ENCODE data around the gene TAPBP.
"Not testable (repeated sequence)": the region's sequence is repeated elsewhere in the genome, so short reads cannot be mapped to it uniquely, and the experiment has no call there.

TAPBP gene

GRCh38 chr6:33295621-33296369, 18.1 kb downstream of the TAPBP start:
- FAIRE-seq, result no peak

- FAIRE-seq, result no peak
Measured at GRCh38 chr6:33294086-33294823, 19.6 kb downstream of the TAPBP start.

GRCh38 chr6:33292996-33293682, 20.7 kb downstream of the TAPBP start:
- FAIRE-seq, result no peak

- FAIRE-seq, result no peak
Measured at GRCh38 chr6:33290459-33290858, 23.4 kb downstream of the TAPBP start.

- no peak for FAIRE-seq
Measured at GRCh38 chr6:33289784-33290315, 24.0 kb downstream of the TAPBP start.

- FAIRE-seq, result no peak
Measured at GRCh38 chr6:33288921-33289783, 24.7 kb downstream of the TAPBP start, which contains the start of the genes PFDN6 and WDR46. Gene PFDN6 (plus strand): TSS chr6:33289601. CDS start chr6:33289857, 256 bp downstream. Gene WDR46 (minus strand): TSS chr6:33289239. CDS start chr6:33289170, 69 bp downstream.

- FAIRE-seq, result no peak
Measured at GRCh38 chr6:33288141-33288920, 25.5 kb downstream of the TAPBP start.

- FAIRE-seq, result no peak
Measured at GRCh38 chr6:33286946-33287914, 26.6 kb downstream of the TAPBP start.

GRCh38 chr6:33285214-33285613, 28.7 kb downstream of the TAPBP start:
- not testable (repeated sequence) for FAIRE-seq

- no peak for FAIRE-seq
Measured at GRCh38 chr6:33280539-33280938, 33.3 kb downstream of the TAPBP start.

GRCh38 chr6:33279971-33280511, 33.8 kb downstream of the TAPBP start:
- FAIRE-seq, result no peak

GRCh38 chr6:33279257-33279695, 34.6 kb downstream of the TAPBP start:
- FAIRE-seq, result no peak

GRCh38 chr6:33278810-33279209, 35.1 kb downstream of the TAPBP start:
- no peak for FAIRE-seq

- FAIRE-seq, result no peak
Measured at GRCh38 chr6:33278392-33278741, 35.5 kb downstream of the TAPBP start.

GRCh38 chr6:33277663-33278391, 36.1 kb downstream of the TAPBP start:
- FAIRE-seq, result no peak

GRCh38 chr6:33276864-33277662, 36.8 kb downstream of the TAPBP start, which contains the start of gene B3GALT4:
Gene B3GALT4 (plus strand): TSS chr6:33277123. CDS start chr6:33277420, 297 bp downstream.
- no peak for FAIRE-seq

GRCh38 chr6:33276581-33276863, 37.4 kb downstream of the TAPBP start:
- no peak for FAIRE-seq
